ENCODE data around the gene NAT14. TPM values are rescaled to one million over a fixed set of nuclear protein-coding genes. Genes with fewer than 3 reads are reported as not detected.

Gene NAT14
- total RNA-seq, 1 donor from 2014 or later, result 58.2 TPM

DNA sequence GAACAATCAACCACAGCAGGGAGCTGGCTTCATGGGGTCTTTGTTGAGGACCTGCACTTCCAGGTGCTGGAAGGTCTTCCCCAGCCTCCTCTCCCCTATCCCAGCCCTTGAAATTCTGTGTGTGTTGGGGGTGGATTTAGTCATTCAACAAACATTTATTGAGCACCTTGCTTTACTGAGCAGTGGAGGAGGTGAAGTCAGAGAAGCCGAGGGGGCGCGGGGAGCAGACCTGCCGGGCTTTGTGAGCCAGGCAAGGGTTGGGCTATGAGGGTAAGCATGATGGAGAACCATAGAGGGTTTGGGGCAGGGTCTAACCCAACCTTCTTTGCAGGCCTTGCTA is 17.0 kb upstream of the NAT14 start:
- H3K27ac Mint-ChIP-seq (ENCODE audit: unreplicated experiment), result no peak overlapping the region
- no peak overlapping the region for H3K4me3 Mint-ChIP-seq (ENCODE audit: unreplicated experiment)
- TF ChIP-seq, protein P1, sequence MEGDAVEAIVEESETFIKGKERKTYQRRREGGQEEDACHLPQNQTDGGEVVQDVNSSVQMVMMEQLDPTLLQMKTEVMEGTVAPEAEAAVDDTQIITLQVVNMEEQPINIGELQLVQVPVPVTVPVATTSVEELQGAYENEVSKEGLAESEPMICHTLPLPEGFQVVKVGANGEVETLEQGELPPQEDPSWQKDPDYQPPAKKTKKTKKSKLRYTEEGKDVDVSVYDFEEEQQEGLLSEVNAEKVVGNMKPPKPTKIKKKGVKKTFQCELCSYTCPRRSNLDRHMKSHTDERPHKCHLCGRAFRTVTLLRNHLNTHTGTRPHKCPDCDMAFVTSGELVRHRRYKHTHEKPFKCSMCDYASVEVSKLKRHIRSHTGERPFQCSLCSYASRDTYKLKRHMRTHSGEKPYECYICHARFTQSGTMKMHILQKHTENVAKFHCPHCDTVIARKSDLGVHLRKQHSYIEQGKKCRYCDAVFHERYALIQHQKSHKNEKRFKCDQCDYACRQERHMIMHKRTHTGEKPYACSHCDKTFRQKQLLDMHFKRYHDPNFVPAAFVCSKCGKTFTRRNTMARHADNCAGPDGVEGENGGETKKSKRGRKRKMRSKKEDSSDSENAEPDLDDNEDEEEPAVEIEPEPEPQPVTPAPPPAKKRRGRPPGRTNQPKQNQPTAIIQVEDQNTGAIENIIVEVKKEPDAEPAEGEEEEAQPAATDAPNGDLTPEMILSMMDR (IDR thresholded peaks at IDR 0.05), result peak; percentile 34

DNA sequence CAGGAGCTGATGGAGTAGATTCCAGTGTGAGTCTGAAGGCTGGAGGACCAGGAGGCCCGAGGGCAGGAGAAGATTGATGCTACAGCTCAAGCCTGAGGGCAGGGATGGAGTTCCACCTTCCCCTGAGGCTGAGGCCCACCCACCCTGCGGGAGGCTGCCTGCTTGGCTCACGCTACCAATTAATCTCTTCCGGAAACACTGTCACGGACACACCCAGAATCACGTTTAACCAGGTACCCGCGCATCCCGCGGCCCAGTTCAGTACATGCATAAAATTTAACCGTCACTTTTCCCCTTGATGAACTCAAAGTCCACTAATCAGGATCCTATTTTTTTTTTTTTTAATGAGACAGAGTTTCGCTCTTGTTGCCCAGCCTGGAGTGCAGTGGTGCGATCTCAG is 13.7 kb upstream of the NAT14 start:
- Mint-ChIP-seq H3K9me3 (ENCODE audit: unreplicated experiment) (no peaks in the 10 kb centered on the region), H3K4me1 (ENCODE audit: unreplicated experiment) (peaks cover 30% of the 10 kb centered on the region), H3K4me3 (ENCODE audit: unreplicated experiment) (no peak overlapping the region), H3K27ac (ENCODE audit: unreplicated experiment) (no peak overlapping the region), H3K27me3 (ENCODE audit: unreplicated experiment) (no peaks in the 10 kb centered on the region), H3K36me3 (ENCODE audit: unreplicated experiment) (no peaks in the 10 kb centered on the region)
- DNase-seq (ENCODE audit: extremely low spot score, unreplicated experiment), result no peak
- TF ChIP-seq, protein P1 (IDR thresholded peaks at IDR 0.05), result no peak

More for the DNA sequence above, 17.0 kb upstream of the NAT14 start:
- Mint-ChIP-seq H3K27me3 (ENCODE audit: unreplicated experiment) (no peaks in the 10 kb centered on the region), H3K4me1 (ENCODE audit: unreplicated experiment) (peaks cover 6% of the 10 kb centered on the region), H3K36me3 (ENCODE audit: unreplicated experiment) (no peaks in the 10 kb centered on the region), H3K9me3 (ENCODE audit: unreplicated experiment) (no peaks in the 10 kb centered on the region)
- DNase-seq (ENCODE audit: extremely low spot score, unreplicated experiment), result no peak

DNA sequence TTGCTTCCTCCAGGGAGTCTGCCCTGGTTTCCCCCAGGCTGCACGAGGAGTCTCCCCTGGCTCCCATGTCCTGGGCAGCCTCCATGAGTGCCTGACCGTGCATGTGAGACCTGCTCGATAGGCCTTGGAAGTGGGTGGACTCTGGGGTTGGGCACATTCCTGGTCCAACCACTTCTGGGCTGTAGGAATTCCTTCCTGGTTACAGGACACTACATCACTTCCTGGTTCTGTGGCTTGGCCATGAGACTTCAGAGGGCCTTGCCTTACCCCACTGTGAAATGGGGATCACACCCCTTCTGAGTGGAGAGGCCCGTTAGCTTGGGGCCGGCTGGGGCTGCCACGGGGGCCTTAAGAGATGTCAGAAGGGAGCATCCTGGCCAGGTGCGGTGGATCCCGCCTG is 12.5 kb upstream of the NAT14 start:
- DNase-seq (ENCODE audit: extremely low spot score, unreplicated experiment), result no peak
- Mint-ChIP-seq H3K4me3 (ENCODE audit: unreplicated experiment) (no peak overlapping the region), H3K36me3 (ENCODE audit: unreplicated experiment) (no peaks in the 10 kb centered on the region), H3K27ac (ENCODE audit: unreplicated experiment) (no peak overlapping the region), H3K4me1 (ENCODE audit: unreplicated experiment) (peaks cover 32% of the 10 kb centered on the region), H3K9me3 (ENCODE audit: unreplicated experiment) (no peaks in the 10 kb centered on the region), H3K27me3 (ENCODE audit: unreplicated experiment) (no peaks in the 10 kb centered on the region)
- TF ChIP-seq, protein P1 (IDR thresholded peaks at IDR 0.05), result no peak

DNA sequence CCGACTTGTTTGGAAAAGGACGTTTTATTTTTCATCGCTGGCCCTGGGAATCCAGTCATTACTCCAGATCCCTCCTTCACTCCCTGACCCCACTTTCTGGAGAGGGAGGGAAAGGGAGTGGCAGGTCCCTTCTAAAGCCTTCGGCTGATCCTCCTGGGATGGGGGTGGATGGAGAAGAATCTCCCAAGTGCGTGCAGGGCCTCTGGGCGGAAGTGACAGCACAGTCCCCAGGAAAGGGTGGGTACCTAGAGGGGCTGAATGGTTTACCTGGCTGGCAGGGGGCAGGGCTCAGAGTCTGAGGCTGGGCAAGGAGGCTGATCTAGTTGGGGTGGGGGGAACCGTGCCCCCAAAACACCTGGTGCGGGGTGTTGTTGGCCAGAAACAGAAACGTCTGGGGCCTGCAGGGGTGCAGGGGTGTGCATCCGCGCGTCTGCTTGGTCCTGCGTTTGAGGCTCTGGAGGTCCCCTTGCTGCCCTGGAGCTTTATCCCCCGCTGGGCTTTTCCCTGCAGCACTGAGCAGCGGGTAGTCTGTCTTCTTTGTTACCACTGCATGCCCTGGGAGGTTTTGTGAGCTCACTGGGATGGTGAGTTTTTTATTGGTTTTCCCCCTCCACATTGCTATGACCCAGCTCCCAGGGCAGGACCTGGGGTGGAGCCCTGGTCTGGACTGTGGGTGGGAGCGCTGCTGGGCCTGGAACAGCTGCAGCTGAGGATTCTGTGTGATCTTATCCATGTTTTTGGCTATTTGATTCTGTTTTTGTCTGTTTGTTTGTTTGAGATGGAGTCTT is 11.6 kb upstream of the NAT14 start:
- H3K36me3 Mint-ChIP-seq (ENCODE audit: unreplicated experiment), result no peaks in the 10 kb centered on the region
- H3K9me3 Mint-ChIP-seq (ENCODE audit: unreplicated experiment), result no peaks in the 10 kb centered on the region
- TF ChIP-seq, protein P1 (IDR thresholded peaks at IDR 0.05), result no peak
- H3K4me1 Mint-ChIP-seq (ENCODE audit: unreplicated experiment), result peaks cover 35% of the 10 kb centered on the region
- no peak overlapping the region for H3K4me3 Mint-ChIP-seq (ENCODE audit: unreplicated experiment)
- H3K27ac Mint-ChIP-seq (ENCODE audit: unreplicated experiment), result peak overlapping the region; percentile 31
- H3K27me3 Mint-ChIP-seq (ENCODE audit: unreplicated experiment), result no peaks in the 10 kb centered on the region
- no peak for DNase-seq (ENCODE audit: extremely low spot score, unreplicated experiment)

DNA sequence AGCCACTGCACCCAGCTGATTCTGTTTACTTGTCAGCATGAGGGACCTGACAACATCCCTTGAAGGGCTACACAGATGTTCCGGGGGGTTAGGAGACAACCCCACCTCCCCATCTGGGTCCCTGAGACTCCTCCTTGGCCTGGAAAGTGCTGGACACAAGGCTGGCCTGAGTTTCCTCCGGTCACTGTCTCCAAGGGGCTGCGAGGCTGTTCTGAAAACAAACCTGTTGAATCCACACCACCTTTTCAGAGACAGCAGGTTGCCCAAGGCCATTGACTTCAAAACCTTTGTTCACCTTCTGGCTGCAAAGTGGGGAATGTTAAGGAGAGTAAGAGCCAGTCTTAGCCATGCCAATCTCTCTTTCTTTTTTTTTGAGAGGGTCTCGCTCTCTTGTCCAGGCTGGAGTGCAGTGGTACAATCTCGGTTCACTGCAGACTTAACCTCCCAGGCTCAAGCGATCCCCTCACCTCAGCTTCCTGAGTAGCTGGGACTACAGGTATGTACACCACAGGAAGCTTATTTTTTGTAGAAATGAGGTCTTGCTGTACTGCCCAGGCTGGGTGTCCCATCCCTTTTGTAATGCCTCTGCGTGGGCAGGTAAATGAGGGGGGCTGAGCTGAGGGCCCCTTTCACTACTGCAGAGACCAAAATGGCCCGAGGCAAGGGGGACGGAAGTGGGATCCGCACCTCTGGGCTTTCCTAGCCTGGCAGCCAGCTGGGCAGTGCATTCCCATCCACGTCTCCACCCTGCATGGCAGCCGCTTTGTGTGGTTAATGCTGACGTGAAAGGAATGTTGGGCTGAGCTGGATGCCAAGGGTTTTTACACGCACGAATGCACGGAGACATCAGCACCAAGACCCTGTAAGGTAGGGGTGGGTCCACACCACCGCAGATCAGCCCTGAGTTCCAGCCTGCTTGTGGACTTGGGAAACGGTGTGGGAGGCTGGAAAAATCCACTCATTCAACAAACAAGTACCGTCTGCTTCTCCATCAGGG is 10.4 kb upstream of the NAT14 start:
- Mint-ChIP-seq H3K27me3 (ENCODE audit: unreplicated experiment) (no peaks in the 10 kb centered on the region), H3K27ac (ENCODE audit: unreplicated experiment) (no peak overlapping the region), H3K4me3 (ENCODE audit: unreplicated experiment) (peak overlapping the region; percentile 22), H3K9me3 (ENCODE audit: unreplicated experiment) (no peaks in the 10 kb centered on the region), H3K36me3 (ENCODE audit: unreplicated experiment) (no peaks in the 10 kb centered on the region), H3K4me1 (ENCODE audit: unreplicated experiment) (peaks cover 44% of the 10 kb centered on the region)
- DNase-seq (ENCODE audit: extremely low spot score, unreplicated experiment), result no peak
- TF ChIP-seq, protein P1 (IDR thresholded peaks at IDR 0.05), result no peak
